Brain microvascular endothelial cell (primary cell): ENCODE measurements around the gene AKR7A3.
"Not testable (repeated sequence)": the region's sequence is repeated elsewhere in the genome, so short reads cannot be mapped to it uniquely, and the experiment has no call there.

Experiments
- DNase-seq: peaks from one replicate; pipeline ENCODE4 v3.0.0-alpha.2; 2020
- H3K27ac ChIP-seq: fragments of 250-450 bp; sonication (Bioruptor Pico); 2 replicates; pipeline ENCODE4 v1.5.1; 2020; ENCODE audit warnings: mild to moderate bottlenecking, moderate library complexity
- H3K27me3 ChIP-seq: fragments of 250-450 bp; sonication (Bioruptor Pico); replicated peaks from 2 replicates; pipeline ENCODE4 v1.5.1; 2020; ENCODE audit warnings: mild to moderate bottlenecking
- H3K36me3 ChIP-seq: fragments of 250-450 bp; sonication (Bioruptor Pico); replicated peaks from 2 replicates; pipeline ENCODE4 v1.5.1; 2020; ENCODE audit warnings: mild to moderate bottlenecking
- H3K4me3 ChIP-seq: 2 replicates; pipeline ENCODE4 v1.5.1; 2011; ENCODE audit warnings: low read depth, mild to moderate bottlenecking, control low read depth, low read length, moderate library complexity
- in situ Hi-C: cut with HindIII; loops from 2 replicates; pipeline ENCODE4 v1.10.0; 2017; ENCODE audit warnings: low sequenced_read_pairs, low pct_ligation_motif_present
- TF ChIP-seq, protein P1 (sequence below): IDR thresholded peaks from 2 replicates; pipeline ENCODE4 v1.5.1; 2011; ENCODE audit warnings: low read depth, mild to moderate bottlenecking, moderate library complexity, low read length, control low read depth, inconsistent platforms; ENCODE audit errors: missing control alignments

AKR7A3 gene

DNA sequence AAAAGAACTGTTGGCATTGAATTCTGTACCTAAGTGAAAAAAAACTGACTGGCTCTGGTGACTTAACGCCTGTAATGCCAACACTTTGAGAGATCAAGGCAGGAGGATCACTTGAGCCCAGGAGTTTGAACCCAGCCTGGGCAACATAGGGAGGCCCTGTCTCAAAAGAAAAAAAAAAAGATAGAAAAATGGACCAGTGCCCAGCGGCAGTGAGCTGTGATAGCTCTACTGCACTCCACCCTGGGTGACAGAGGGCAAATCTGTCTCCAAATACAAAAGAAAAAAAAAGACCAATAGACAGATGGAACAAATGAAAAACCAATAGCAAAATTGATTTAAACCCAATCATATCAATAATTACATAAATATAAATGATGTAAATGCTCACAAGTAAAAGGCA lies 674 bp upstream of the AKR7A3 start:
- no peak for DNase-seq
- in situ Hi-C loops: no loop called here
- Histone ChIP-seq H3K27me3 (no peaks in the 10 kb centered on the region), H3K4me3 (peak overlapping the region; percentile 46), H3K27ac (no peak overlapping the region), H3K36me3 (no peaks in the 10 kb centered on the region)
- TF ChIP-seq, protein P1, sequence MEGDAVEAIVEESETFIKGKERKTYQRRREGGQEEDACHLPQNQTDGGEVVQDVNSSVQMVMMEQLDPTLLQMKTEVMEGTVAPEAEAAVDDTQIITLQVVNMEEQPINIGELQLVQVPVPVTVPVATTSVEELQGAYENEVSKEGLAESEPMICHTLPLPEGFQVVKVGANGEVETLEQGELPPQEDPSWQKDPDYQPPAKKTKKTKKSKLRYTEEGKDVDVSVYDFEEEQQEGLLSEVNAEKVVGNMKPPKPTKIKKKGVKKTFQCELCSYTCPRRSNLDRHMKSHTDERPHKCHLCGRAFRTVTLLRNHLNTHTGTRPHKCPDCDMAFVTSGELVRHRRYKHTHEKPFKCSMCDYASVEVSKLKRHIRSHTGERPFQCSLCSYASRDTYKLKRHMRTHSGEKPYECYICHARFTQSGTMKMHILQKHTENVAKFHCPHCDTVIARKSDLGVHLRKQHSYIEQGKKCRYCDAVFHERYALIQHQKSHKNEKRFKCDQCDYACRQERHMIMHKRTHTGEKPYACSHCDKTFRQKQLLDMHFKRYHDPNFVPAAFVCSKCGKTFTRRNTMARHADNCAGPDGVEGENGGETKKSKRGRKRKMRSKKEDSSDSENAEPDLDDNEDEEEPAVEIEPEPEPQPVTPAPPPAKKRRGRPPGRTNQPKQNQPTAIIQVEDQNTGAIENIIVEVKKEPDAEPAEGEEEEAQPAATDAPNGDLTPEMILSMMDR: no peak

DNA sequence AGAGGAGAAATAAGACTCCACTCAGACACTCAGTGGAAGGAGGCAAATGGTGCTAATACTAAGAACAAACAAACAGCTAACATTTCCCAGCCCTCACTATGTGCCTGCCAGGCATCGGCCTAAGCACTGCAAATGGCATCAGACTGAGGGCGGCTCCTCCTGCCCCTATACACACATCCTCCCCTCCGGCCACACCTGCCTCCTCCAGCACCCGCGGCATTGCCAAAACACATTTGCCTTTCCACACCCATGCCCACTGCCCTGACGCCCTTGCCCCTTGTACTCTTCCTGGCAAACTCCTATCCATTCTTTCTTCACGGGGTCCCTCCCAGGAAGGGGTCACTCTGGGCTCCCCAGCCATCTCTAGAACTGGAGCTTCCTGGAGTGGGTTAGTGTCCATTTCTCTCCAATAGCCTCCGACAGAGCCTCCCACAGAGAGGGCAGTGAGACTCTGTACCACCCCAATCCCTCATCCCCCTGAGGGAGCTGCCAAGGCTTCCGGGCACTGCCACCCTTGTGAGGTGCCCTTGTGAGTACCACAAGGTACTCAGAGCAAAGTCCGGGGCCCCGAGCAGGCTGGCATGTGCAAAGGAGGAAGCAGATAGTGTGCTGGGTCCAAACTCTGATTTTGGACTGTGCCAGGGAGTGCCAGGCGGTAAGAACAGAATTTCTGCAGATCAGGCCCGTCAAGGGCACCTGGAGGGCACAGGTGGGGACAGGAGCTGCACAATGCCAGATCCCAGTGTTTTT lies 959 bp downstream of the AKR7A3 start:
- H3K36me3 ChIP-seq: no peaks in the 10 kb centered on the region
- TF ChIP-seq, protein P1: no peak
- no peaks in the 10 kb centered on the region for H3K27me3 ChIP-seq
- DNase-seq: no peak
- H3K27ac ChIP-seq: no peak overlapping the region
- no peak overlapping the region for H3K4me3 ChIP-seq
- in situ Hi-C loops: no loop called here

DNA sequence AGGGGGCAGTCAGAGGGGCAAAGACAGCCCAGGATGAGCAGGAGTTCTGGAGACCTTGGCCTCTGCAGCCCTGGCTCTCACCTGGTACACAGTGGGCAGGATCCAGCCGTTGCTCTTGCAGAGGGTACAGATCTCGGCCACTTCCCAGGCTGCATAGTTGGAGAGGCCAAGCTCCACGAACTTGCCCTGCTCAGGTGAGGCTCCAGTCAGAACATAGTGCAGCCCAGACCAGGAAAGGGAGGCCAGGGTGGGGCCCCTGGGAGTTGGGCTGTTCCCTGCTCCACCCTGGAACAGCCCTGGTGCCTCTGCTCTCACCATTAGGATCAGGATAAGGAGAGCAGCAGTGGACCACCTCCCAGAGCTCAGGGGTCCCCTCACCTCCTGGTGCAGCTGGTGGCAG lies 2.8 kb downstream of the AKR7A3 start:
- H3K36me3 ChIP-seq, DNase-seq, H3K27me3 ChIP-seq, H3K4me3 ChIP-seq, in situ Hi-C loops, H3K27ac ChIP-seq: not testable (repeated sequence)

DNA sequence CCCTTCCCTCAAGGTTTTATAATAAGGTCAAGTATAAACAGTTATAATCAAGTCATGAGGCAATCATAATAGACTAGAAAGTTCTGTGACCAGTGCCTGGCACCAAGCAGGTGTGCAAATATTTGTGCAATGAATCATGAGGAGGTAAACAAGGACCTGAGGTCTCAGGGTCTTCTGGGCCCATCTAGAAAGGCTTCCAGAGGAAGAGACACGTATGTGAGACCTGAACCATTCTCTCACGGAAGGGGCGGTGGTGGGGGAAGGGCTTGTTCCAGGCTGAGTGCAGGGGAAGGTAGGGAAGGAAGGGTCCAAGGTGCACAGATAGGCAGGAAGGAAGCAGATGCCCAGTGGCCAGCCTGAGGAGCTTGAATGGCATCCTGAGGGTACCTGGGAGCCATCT lies 3.2 kb downstream of the AKR7A3 start:
- H3K4me3 ChIP-seq, H3K27me3 ChIP-seq, H3K36me3 ChIP-seq, DNase-seq, in situ Hi-C loops, H3K27ac ChIP-seq: not testable (repeated sequence)

DNA sequence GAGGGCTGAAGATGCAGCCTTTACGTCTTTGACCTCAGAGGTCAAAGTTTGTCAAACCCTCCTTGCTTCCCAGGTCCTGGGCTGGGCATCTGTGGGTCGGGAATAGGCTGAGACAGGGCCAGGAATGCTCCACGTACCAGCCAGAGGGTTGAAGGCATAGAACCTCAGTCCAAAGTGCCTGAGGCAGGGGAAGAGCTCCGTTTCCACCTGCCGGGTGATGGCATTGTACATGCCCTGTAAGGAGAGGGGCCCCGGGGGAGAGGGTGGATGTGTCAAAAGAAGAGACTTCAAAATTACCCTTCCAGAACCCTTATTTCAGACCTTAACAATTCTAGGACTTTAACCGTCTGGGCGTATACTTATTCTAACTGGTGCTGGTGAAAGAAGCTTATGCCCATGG lies 3.7 kb downstream of the AKR7A3 start:
- TF ChIP-seq, protein P1: no peak
- H3K27ac ChIP-seq: no peak overlapping the region
- no peak overlapping the region for H3K4me3 ChIP-seq
- H3K36me3 ChIP-seq: no peaks in the 10 kb centered on the region
- in situ Hi-C loops: no loop called here
- no peaks in the 10 kb centered on the region for H3K27me3 ChIP-seq
- no peak for DNase-seq

DNA sequence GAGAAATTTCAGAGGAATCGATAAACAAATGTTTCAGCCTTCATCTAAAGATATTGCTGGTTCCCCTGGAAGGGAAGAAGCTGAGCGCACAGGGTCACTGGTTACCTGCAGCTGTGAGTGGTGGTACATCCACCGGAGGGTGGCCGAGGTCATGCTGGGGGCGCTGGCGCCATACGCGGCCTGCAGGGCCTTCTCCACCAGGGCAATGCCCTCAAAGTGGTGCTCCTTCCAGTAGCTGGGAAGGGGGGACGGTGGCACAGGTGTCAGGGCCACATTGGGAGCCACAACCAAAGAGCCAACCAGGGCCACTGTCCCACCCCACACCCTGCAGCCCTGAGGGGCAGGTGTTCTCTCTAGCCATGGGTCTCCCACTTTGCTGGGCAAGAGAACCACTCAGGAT lies 4.7 kb downstream of the AKR7A3 start:
- no peak overlapping the region for H3K27ac ChIP-seq

More for the DNA sequence above, 4.7 kb downstream of the AKR7A3 start:
- TF ChIP-seq, protein P1: no peak
- Histone ChIP-seq H3K36me3 (no peaks in the 10 kb centered on the region), H3K27me3 (no peaks in the 10 kb centered on the region), H3K4me3 (no peak overlapping the region)
- in situ Hi-C loops: no loop called here
- DNase-seq: no peak
